Measurements from ENCODE around the gene B9D2.

GRCh38 chr19:41335467-41335866 lies 28.5 kb downstream of the B9D2 start:
- TF ChIP-seq CTCF (IDR thresholded peaks at IDR 0.05; ENCODE audit: insufficient read depth, low read depth, low read length) = no peak
- no peak for TF ChIP-seq EZH2 (IDR thresholded peaks at IDR 0.05; ENCODE audit: insufficient read depth, low read length)
